ENCODE results near the gene SLC7A4.
A peak's percentile ranks its signal among the peaks of the same experiment; 100 is the strongest.
"Not testable (repeated sequence)": the region's sequence is repeated elsewhere in the genome, so short reads cannot be mapped to it uniquely, and the experiment has no call there.

SLC7A4 gene

DNA sequence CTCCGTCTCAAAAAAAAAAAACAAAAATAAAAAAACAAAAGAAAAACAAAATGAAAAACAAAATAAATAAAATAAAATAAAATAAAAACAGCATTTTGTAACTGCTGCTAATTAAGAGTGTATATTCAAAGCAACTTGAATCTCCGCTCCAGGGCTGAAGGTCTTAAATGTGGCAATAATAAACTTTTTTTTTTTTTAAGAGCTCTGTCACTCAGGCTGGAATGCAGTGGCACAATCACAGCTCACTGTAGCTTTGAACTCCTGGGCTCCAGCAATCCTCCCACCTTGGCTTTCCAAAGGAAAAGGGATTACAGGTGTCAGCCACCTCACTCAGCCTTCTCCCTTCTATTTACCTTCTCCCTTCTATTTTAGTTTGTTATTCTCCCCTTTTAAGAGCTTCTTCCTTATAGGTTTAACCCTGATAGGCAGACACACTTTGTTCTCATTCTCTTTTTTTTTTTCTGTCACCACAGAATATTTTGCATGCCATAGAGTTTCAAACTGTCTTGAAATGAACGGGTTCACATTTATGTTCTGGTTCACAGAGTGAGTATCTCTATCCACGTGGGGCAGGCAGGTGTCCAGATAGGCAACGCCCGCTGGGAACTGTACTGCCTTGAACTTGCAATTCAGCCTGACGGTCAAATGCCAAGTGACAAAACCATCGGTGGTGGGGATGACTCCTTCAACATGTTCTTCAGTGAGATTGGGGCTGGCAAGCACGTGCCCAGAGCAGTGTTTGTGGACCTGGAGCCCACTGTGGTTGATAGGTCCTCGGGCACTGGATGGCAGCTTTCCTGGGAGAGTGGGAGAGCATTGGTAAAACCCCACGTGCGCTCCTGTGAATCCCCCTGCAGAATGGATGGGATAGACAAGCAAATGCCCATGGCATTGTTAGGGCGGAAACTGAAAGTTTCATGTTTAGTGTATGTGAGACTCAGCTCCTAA, 32.8 kb upstream of the SLC7A4 start:
- DNase-seq = no peak

GRCh38 chr22:21064425-21064824, 32.1 kb upstream of the SLC7A4 start:
- DNase-seq = not testable (repeated sequence)

DNA sequence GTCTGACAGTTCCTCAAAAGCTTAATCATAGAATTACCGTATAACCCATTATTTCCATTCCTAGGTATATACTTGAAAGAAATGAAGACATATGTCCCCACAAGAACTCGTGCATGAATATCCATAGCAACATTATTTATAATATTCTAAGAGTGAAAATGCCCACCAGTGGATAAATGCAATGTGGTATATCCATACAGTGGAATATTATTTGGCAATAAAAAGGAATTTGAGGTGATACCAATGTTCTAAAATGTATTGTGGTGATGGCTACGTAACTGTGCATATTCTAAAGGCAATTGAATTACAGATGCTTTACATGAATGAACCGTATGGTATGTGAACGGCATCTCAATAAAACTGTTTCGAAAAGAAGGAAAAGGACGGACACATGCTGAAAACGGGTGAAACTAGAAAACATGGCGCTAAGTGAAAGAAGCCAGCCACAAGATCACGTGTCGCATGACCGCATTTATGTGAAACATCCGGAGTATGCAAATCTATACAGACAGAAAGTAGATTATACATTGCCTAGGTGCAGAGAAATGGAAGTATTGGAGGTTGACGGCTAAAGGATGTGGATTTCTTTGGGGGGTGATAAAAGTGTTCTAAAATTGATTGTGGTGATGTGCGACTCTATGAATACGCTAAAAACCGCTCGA, 29.4 kb upstream of the SLC7A4 start:
- not testable (repeated sequence) for DNase-seq

- not testable (repeated sequence) for DNase-seq
Observed at GRCh38 chr22:21060363-21060762, 28.0 kb upstream of the SLC7A4 start.

- no peak for DNase-seq
Observed at GRCh38 chr22:21055880-21056319, 23.5 kb upstream of the SLC7A4 start.

DNA sequence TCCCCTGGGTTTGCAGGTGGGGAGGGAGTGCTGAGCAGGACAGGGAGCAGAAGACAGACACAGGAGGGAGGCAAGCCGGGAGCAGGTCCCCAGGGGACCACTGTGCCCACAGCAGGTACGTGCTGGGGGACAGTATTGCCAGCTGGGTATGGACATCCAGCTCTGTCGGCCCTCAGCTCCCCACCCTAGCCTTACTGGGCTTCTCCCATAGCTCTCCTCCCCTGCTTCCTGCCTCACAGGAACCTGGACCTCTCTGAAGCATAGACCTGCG, 23.1 kb upstream of the SLC7A4 start:
- DNase-seq = no peak

DNA sequence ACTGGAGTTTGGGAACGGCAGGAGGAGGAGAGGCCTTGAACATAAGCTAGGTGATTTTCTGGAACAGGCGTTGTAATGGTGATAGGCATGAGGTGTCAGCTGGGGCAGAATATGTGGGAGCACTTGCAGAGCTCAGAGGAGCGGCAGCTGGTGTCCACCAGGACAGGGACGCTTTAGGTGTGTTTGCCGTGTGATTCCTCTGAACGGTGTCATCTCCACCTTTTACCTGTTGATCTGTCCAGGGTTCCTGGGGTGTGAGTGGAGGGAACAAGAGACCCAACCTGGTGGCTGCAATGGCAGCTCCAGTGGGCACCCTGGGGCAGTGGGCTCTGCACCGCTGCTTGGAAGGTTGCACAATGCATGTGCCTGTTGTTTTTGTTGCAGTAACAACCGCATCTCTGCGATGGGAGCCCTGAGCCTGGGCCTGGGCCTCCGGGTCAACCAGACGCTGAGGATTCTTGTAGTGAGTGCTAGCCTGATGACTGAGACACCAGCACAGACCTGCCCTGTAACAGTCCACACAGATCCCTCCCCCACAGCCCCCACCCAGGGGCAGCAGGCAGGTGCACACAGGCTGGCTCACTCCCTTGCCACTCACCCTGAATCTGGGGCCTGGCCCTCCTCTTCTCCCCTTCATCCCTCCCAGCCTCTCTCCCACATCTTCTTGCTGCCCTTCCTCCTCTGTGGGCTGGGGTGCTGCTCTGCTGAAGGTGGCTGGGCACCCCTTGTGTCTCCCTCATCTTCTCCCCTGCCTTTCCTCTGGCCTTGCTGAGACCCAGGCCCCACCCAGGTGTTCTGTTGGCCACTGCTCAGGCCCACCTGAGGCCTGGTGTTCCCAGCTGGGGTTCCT, 22.6 kb upstream of the SLC7A4 start:
- DNase-seq = no peak

- no peak for DNase-seq
Observed at GRCh38 chr22:21054046-21054713, 21.8 kb upstream of the SLC7A4 start.

- DNase-seq = no peak
Observed at GRCh38 chr22:21052715-21053459, 20.5 kb upstream of the SLC7A4 start.

DNA sequence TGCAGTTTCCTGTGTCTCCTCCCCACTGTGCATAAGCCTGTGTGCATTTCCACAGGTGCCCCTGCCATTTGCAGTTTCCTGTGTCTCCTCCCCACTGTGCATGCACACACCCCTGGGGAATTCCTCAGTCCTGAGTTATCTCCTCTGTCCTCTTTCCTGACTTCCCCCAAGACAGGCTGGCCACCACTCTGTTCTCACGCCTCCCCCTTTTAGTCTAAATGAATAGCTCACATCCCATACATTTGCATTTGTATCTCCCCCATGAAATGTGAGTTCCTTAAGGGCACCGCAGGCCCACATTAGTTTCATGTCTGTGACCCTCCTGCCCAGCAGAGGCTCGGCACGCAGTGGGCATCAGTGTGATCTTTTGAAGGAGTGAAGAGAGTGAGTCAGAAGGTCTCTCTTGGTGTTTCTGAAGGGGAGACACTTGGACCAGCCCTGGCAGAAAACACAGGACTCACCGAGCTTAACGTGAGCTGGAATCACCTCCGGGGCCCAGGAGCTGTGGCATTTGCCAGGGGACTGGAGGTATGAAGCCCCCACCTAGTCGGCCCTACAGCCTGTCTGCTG, 19.6 kb upstream of the SLC7A4 start:
- DNase-seq = no peak

DNA sequence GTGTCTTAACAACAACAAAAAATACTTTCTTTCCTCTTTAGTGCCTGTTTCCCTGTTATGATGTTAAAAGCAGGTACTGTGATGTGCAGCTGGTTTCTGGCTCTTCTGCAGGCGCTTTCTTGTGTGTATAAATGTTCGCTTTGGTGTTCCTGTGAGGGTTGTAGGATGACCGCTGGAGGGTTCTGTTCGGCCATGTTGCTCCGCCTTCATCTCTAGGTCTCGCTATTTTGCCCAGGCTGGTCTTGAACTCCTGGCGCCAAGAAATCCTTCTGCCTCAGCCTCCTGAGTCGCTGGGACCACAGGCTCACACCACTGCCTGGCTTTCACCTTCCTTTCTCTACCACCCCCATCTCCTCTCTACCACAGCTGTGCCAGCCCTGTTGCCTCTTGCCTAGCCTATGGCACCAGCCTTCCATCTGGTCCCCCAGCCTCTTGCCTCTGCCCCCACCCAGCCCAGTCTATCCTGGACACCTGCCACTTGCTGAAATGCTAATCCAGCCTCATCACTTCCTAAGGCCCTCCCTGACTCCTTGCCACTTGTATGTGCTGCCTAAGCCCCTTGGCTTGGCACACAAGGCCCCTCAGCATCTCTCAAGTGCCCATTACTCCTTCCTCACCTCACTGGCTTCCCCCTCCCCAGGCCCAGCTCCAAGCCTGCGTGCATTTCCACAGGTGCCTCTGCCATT, 18.9 kb upstream of the SLC7A4 start:
- DNase-seq = no peak

DNA sequence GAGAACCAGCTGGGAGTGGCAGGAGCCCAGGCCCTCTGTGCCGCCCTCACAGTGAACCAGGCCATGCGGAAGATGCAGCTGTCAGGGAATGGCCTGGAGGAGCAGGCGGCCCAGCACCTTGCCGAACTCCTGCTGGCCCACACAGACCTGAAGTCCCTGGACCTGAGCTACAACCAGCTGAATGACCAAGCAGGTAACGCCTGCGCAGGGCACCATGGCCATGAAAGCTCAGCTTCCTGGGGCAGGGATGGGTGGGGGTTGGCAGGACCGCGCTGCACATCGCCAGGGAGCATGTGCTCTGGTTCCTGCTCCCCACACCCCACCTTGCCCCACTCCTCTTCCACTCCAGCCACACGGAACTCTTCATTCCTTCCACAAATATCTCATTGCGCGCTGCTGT, 16.6 kb upstream of the SLC7A4 start:
- not testable (repeated sequence) for DNase-seq

DNA sequence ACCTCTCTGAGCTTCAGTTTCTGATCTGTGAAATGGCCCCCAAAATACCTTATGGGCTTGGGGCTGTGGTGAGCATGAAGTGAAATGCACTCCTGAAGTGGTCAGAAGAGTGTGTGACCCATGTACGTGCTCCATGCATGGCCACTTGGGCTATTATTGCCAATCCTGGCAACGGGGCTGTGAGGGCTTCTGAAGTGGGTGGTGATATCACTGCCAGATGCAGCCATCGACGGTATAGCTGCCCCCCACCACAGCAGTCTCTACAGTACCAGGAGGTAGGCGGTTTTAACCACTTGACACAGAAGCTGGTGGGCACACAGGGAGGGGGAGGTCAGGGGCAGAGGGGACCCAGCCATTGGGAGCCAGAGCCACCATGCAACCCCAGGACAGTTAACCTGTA, 16.1 kb upstream of the SLC7A4 start:
- DNase-seq = not testable (repeated sequence)

DNA sequence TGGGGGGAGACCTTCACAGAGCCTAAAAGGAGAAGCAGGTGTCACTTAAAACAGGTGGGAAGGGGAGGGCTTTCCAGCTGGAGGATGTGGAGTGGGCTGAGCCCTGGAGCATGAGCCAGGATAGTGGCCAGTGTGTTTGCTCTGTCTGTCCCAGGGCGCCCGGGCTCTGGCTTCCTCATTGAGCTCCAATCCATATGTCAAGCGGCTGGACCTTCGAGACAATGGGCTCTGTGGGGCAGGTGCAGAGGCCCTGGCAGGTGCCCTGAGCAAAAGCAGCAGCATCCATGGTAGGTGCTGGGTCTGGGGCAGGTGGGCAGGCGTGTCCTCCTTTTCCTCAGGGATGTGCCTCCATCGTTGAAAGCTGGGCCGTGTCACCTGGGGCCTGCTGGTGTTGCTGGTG, 15.4 kb upstream of the SLC7A4 start:
- no peak for DNase-seq

DNA sequence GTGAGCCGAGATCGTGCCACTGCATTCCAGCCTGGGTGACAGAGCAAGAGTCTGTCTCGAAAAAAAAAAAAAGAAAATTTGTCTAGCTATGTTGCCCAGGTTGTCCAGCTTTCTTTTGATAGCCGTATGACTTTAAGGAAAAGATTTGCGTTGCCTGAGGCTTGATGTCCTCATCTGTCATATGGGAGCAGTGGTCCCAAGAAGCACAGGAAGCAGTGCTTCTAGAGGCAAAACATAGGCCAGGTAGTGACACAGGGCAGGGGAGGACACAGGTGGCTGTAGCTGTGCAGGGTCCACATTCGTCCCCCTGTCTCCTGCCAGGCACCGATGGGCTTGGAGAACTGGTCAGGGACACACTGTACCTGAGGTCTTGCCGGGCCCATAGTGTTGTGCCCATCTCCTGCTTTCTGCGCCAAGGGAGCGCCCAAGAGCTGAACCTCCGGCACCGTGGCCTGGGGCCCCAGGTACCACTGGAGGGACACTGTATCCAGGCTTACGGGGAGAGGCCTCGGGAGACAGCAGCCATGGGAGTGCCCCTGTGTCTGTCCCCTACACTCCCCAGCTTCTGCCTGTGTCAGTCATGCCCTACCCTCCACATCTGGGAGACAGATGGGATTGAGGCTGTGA, 14.8 kb upstream of the SLC7A4 start:
- no peak for DNase-seq

DNA sequence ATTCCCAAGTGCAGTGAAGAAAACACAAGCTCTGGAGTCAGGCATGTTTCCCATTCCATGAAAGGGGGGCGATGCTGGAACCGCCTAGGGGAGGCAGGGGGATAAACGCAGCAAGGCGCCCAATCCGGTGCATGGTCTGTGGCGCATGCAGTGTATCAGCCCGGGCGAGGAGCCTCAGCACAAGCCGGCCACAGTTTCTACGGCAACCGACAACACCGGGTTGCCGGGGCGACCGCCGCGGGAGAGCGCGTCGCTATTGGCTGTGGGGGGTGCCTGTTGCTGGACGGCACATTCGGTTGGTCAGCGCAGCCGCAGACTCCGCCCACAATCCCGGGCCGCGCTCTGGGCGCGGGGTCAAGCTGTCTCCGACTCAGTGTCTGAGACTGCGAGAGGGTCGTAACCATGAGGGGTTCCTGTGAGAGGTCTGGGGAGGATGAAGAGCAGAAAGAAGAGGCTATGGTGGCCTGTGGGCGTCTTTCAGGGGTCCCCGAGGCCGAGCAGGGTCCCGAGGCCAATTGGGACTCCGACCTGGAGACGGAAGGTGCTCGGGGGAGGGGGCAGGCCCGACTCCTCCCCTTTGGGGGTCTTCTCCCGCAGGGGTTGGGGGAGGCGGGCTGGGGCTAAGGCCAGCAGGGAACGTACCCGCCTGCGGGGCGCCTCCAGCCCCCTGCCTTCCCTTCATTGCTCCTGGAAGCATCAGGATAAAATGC, 13.4 kb upstream of the SLC7A4 start, which contains the start of gene LRRC74B:
LRRC74B (plus strand) TSS at position 362 of the 710 bp plus-strand sequence; CDS start at position 403, 41 bp downstream.
- DNase-seq = peak; percentile 86 to 92

GRCh38 chr22:21044931-21045584, 12.7 kb upstream of the SLC7A4 start:
- no peak for DNase-seq

- DNase-seq = no peak
Observed at GRCh38 chr22:21043860-21044535, 11.6 kb upstream of the SLC7A4 start.

Data from NCI-H1930 (cell line).